KMS-11 (cell line): ENCODE data around the gene HBE1.

Experiments used
- H2AFZ ChIP-seq: fragments of 200-600 bp; sonication (generic); 2 replicates; pipeline ENCODE4 v1.6.1; 2016; ENCODE audit warnings: antibody characterized with exemption, mixed run types, low read depth
- H3K27ac ChIP-seq: fragments of 200-600 bp; sonication (generic); 2 replicates; pipeline ENCODE4 v1.6.1; 2016; ENCODE audit warnings: mild to moderate bottlenecking, mixed run types
- H3K27me3 ChIP-seq: fragments of 200-600 bp; sonication (generic); 2 replicates; pipeline ENCODE4 v1.6.1; 2017; ENCODE audit warnings: mild to moderate bottlenecking, low read depth, mixed run types, moderate library complexity; ENCODE audit not compliant: insufficient read depth
- H3K36me3 ChIP-seq: fragments of 200-600 bp; sonication (generic); 2 replicates; pipeline ENCODE4 v1.6.1; 2017; ENCODE audit warnings: mild to moderate bottlenecking, mixed run types; ENCODE audit not compliant: insufficient read depth
- H3K4me1 ChIP-seq: fragments of 200-600 bp; sonication (generic); 2 replicates; pipeline ENCODE4 v1.6.1; 2016; ENCODE audit warnings: mild to moderate bottlenecking, low read depth, mixed run types; ENCODE audit not compliant: poor library complexity, severe bottlenecking
- H3K4me2 ChIP-seq: fragments of 200-600 bp; sonication (generic); 2 replicates; pipeline ENCODE4 v1.7.0; 2016; ENCODE audit warnings: mild to moderate bottlenecking, mixed run types
- H3K4me3 ChIP-seq: fragments of 200-600 bp; sonication (generic); IDR thresholded peaks from 2 replicates; pipeline ENCODE4 v1.6.1; 2017; ENCODE audit warnings: low read depth, low read length, mixed read lengths; ENCODE audit not compliant: insufficient read depth
- H3K79me2 ChIP-seq: fragments of 200-600 bp; sonication (generic); 2 replicates; pipeline ENCODE4 v1.6.1; 2016; ENCODE audit warnings: low read depth, mixed run types; ENCODE audit not compliant: insufficient read depth
- H3K9ac ChIP-seq: fragments of 200-600 bp; sonication (generic); 2 replicates; pipeline ENCODE4 v1.6.1; 2016; ENCODE audit warnings: mild to moderate bottlenecking, mixed run types
- H4K20me1 ChIP-seq: fragments of 200-600 bp; sonication (generic); 2 replicates; pipeline ENCODE4 v1.6.1; 2016; ENCODE audit warnings: mild to moderate bottlenecking, mixed run types; ENCODE audit not compliant: insufficient read depth
- TF ChIP-seq, protein P1 (sequence below): fragments of 200-600 bp; sonication (generic); conservative IDR thresholded peaks from 2 replicates; pipeline ENCODE4 v1.6.1; 2017; ENCODE audit warnings: low read depth, mild to moderate bottlenecking, antibody characterized with exemption, low read length, moderate library complexity, mixed read lengths

The HBE1 gene

DNA sequence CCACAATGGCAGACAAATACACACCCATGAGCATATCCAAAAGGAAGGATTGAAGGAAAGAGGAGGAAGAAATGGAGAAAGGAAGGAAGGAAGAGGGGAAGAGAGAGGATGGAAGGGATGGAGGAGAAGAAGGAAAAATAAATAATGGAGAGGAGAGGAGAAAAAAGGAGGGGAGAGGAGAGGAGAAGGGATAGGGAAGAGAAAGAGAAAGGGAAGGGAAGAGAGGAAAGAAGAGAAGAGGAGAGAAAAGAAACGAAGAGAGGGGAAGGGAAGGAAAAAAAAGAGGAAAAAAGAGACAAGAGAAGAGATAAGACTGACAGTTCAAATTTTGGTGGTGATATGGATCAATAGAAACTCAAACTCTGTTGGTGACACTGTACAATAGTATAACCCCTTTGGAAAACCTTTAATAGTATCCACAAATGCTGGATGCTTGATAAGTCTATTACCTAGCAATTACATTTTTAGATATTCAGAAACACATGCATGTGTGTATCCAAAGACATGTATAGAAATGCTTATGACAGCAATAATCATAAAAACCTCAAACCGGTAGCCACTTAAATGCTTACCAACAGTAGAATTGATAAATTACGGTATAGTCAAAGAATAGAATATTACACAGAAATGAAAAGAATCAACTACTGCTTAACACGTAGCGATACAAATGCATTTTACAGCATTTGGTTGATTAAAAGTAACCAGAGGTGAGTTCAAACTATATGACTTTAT is 34.2 kb downstream of the HBE1 start:
- peaks cover 53% of the 10 kb centered on the region for H3K4me1 ChIP-seq
- no peak overlapping the region for H2AFZ ChIP-seq
- no peak overlapping the region for H3K4me3 ChIP-seq
- H3K27ac ChIP-seq, result no peak overlapping the region
- TF ChIP-seq, protein P1, sequence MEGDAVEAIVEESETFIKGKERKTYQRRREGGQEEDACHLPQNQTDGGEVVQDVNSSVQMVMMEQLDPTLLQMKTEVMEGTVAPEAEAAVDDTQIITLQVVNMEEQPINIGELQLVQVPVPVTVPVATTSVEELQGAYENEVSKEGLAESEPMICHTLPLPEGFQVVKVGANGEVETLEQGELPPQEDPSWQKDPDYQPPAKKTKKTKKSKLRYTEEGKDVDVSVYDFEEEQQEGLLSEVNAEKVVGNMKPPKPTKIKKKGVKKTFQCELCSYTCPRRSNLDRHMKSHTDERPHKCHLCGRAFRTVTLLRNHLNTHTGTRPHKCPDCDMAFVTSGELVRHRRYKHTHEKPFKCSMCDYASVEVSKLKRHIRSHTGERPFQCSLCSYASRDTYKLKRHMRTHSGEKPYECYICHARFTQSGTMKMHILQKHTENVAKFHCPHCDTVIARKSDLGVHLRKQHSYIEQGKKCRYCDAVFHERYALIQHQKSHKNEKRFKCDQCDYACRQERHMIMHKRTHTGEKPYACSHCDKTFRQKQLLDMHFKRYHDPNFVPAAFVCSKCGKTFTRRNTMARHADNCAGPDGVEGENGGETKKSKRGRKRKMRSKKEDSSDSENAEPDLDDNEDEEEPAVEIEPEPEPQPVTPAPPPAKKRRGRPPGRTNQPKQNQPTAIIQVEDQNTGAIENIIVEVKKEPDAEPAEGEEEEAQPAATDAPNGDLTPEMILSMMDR, result no peak
- no peaks in the 10 kb centered on the region for H3K36me3 ChIP-seq
- no peak overlapping the region for H3K9ac ChIP-seq
- H3K27me3 ChIP-seq, result no peaks in the 10 kb centered on the region
- H3K79me2 ChIP-seq, result no peaks in the 10 kb centered on the region
- no peaks in the 10 kb centered on the region for H4K20me1 ChIP-seq
- H3K4me2 ChIP-seq, result peak overlapping the region; percentile 69

DNA sequence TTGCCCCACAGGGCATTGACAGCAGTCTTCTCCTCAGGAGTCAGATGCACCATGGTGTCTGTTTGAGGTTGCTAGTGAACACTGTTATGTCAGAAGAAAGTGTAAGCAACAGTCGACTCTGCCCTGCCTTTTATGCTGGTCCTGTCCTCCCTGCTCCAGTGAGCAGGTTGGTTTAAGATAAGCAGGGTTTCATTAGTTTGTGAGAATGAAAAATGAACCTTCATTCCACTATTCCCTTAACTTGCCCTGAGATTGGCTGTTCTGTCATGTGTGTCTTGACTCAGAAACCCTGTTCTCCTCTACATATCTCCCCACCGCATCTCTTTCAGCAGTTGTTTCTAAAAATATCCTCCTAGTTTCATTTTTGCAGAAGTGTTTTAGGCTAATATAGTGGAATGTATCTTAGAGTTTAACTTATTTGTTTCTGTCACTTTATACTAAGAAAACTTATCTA is 35.3 kb downstream of the HBE1 start, which contains the start of gene HBD:
Gene HBD (minus strand): TSS at position 103 of the 454 bp plus-strand sequence. CDS start 50 bp downstream, at position 53.
- Histone ChIP-seq H3K9ac (peak within 1 kb of the TSS; percentile 29; the same call in 1 of the 2 replicates), H4K20me1 (no peaks in the 10 kb centered on the region), H3K27me3 (no peaks in the 10 kb centered on the region), H3K4me3 (no peak within 1 kb of the TSS), H3K4me2 (peak within 1 kb of the TSS; percentile 69), H3K79me2 (no peaks in the 10 kb centered on the region), H3K27ac (peak within 1 kb of the TSS; percentile 74), H3K4me1 (peaks cover 64% of the 10 kb centered on the region), H2AFZ (peak within 1 kb of the TSS; percentile 41), H3K36me3 (no peaks in the 10 kb centered on the region)
- TF ChIP-seq, protein P1, result no peak

DNA sequence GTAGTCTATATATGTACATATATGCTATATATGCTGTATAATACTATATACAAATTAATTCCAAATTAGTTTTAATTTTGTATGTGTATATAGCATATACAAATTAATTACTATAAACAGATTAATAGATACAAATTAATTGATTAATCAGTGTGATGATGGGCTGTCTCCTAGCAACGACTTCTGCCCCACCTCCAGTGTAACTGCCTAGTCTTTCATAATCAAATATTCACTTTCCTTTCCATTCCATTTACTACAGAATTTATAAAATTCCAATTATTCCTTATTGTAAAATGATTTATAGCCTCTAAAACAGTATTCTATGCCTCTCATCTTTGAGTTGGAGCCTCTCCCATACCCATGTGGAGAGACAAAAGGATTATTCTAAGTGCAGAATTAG is 36.4 kb downstream of the HBE1 start:
- peaks cover 75% of the 10 kb centered on the region for H3K4me1 ChIP-seq
- peak overlapping the region; percentile 74 for H3K27ac ChIP-seq
- TF ChIP-seq, protein P1, result no peak
- H3K79me2 ChIP-seq, result no peaks in the 10 kb centered on the region
- H2AFZ ChIP-seq, result no peak overlapping the region
- no peak overlapping the region for H3K4me3 ChIP-seq
- H3K36me3 ChIP-seq, result no peaks in the 10 kb centered on the region
- no peaks in the 10 kb centered on the region for H3K27me3 ChIP-seq
- no peaks in the 10 kb centered on the region for H4K20me1 ChIP-seq
- no peak overlapping the region for H3K9ac ChIP-seq
- peak overlapping the region; percentile 69; the same call in 1 of the 2 replicates for H3K4me2 ChIP-seq

DNA sequence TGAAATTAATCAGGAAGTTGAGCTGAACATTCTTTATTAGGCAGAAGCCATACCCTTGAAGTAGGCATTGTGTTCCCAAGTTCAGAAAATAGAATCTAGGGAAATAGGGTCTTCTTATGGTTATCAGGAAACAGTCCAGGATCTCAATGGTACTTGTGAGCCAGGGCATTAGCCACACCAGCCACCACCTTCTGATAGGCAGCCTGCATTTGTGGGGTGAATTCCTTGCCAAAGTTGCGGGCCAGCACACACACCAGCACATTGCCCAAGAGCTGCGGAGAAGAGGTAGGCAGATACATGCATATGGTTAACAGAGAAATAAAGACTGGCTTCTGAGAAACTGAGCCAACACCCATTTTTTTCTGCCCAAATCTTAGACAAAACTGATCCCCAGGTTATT is 36.9 kb downstream of the HBE1 start:
- no peaks in the 10 kb centered on the region for H3K36me3 ChIP-seq
- H4K20me1 ChIP-seq, result no peaks in the 10 kb centered on the region
- TF ChIP-seq, protein P1, result no peak
- H2AFZ ChIP-seq, result no peak overlapping the region
- H3K9ac ChIP-seq, result no peak overlapping the region
- H3K4me3 ChIP-seq, result no peak overlapping the region
- H3K27me3 ChIP-seq, result no peaks in the 10 kb centered on the region
- H3K4me1 ChIP-seq, result peaks cover 80% of the 10 kb centered on the region
- H3K27ac ChIP-seq, result no peak overlapping the region
- no peak overlapping the region; the same call in 1 of the 2 replicates for H3K4me2 ChIP-seq
- no peaks in the 10 kb centered on the region for H3K79me2 ChIP-seq
